IMR-90 (cell line): ENCODE data around the gene C17orf67. TPM values are rescaled to one million over a fixed set of nuclear protein-coding genes. Genes with fewer than 3 reads are reported as not detected.

Experiments
- ATAC-seq: fragments of 200-7000 bp; cut with Tn5 transposase; 2 replicates; pipeline ENCODE4 v1.9.1; 2020; ENCODE audit warnings: low read depth, mild to moderate bottlenecking, moderate library complexity
- BruUV-seq: library from RNA; stranded (reverse); fragments of 400-500 nt; replicated peaks from 2 replicates; lab custom pipeline; 2021; lab: Mats Ljungman, UMichigan
- CTCF ChIA-PET: fragments of 300-600 bp; formaldehyde crosslinking; extraction: SDS; loops from one replicate; lab custom pipeline; 2021; ENCODE audit warnings: antibody characterized with exemption; lab: Yijun Ruan, JAX
- POLR2A ChIA-PET: fragments of 300-600 bp; sonication (Branson Sonifier 250); formaldehyde crosslinking; loops from one replicate; lab custom pipeline; 2022; ENCODE audit warnings: antibody characterized with exemption; ENCODE audit not compliant: unreplicated experiment; lab: Charles Lee
- DNase-seq: peaks from one replicate; pipeline ENCODE4 v3.0.0; 2013
- H2AFZ ChIP-seq: replicated peaks from 2 replicates; pipeline ENCODE3; 2013; ENCODE audit warnings: low read length, mild to moderate bottlenecking; ENCODE audit not compliant: poor library complexity
- H2AK5ac ChIP-seq: 2 replicates; pipeline ENCODE4 v1.6.1; 2013; ENCODE audit warnings: low read depth, low read length, inconsistent platforms
- H2AK9ac ChIP-seq: replicated peaks from 2 replicates; pipeline ENCODE3; 2013; ENCODE audit warnings: mild to moderate bottlenecking, low read depth, low read length, moderate library complexity; ENCODE audit not compliant: poor library complexity
- H2BK120ac ChIP-seq: 2 replicates; pipeline ENCODE4 v1.6.1; 2013; ENCODE audit warnings: low read depth, low read length, inconsistent platforms
- H2BK15ac ChIP-seq: 3 replicates; pipeline ENCODE4 v1.6.1; 2013; ENCODE audit warnings: low read depth, low read length, inconsistent platforms
- H2BK20ac ChIP-seq: 2 replicates; pipeline ENCODE4 v1.6.1; 2013; ENCODE audit warnings: low read depth, mild to moderate bottlenecking, inconsistent platforms, low read length, moderate library complexity
- H2BK5ac ChIP-seq: 2 replicates; pipeline ENCODE4 v1.6.1; 2013; ENCODE audit warnings: mild to moderate bottlenecking, low read depth, low read length, inconsistent platforms; ENCODE audit not compliant: poor library complexity, severe bottlenecking
- H3K14ac ChIP-seq: replicated peaks from 2 replicates; pipeline ENCODE4 v1.6.1; 2013; ENCODE audit warnings: low read depth, low read length, inconsistent platforms
- H3K18ac ChIP-seq: 2 replicates; pipeline ENCODE4 v1.6.1; 2013; ENCODE audit warnings: low read depth, low read length, control low read depth
- H3K23ac ChIP-seq: 2 replicates; pipeline ENCODE4 v1.6.1; 2013; ENCODE audit warnings: low read depth, low read length, inconsistent platforms
- H3K27ac ChIP-seq: 2 replicates; pipeline ENCODE4 v1.5.1; 2013; ENCODE audit warnings: mild to moderate bottlenecking, control low read depth, low read length; ENCODE audit not compliant: insufficient read depth
- H3K27me3 ChIP-seq: 2 replicates; pipeline ENCODE4 v1.6.1; 2013; ENCODE audit warnings: low read length; ENCODE audit not compliant: control insufficient read depth, insufficient read depth
- H3K36me3 ChIP-seq: 2 replicates; pipeline ENCODE4 v1.6.1; 2013; ENCODE audit warnings: low read length, mixed read lengths; ENCODE audit not compliant: control insufficient read depth, insufficient read depth
- H3K4ac ChIP-seq: 2 replicates; pipeline ENCODE4 v1.6.1; 2013; ENCODE audit warnings: low read depth, low read length, inconsistent platforms
- H3K4me1 ChIP-seq: 2 replicates; pipeline ENCODE4 v1.6.1; 2013; ENCODE audit warnings: low read length, mixed read lengths; ENCODE audit not compliant: control insufficient read depth, insufficient read depth
- H3K4me2 ChIP-seq: 2 replicates; pipeline ENCODE4 v1.6.1; 2013; ENCODE audit warnings: low read depth, mild to moderate bottlenecking, control low read depth, low read length, moderate library complexity
- H3K4me3 ChIP-seq: 2 replicates; pipeline ENCODE4 v1.5.1; 2013; ENCODE audit warnings: low read depth, mild to moderate bottlenecking, control low read depth, low read length, moderate library complexity; ENCODE audit not compliant: insufficient read depth
- H3K56ac ChIP-seq: 2 replicates; pipeline ENCODE4 v1.6.1; 2013; ENCODE audit warnings: low read length, inconsistent platforms; ENCODE audit not compliant: insufficient read depth; ENCODE audit errors: extremely low read depth
- H3K79me1 ChIP-seq, 2 experiments: 2 replicates each; pipeline ENCODE4 v1.6.1; 2013; ENCODE audit warnings: low read length in 2 of 2, inconsistent platforms in 1 of 2, low read depth in 1 of 2
- H3K9ac ChIP-seq: 2 replicates; pipeline ENCODE4 v1.6.1; 2013; ENCODE audit warnings: low read depth, low read length, control low read depth
- H3K9me1 ChIP-seq: 2 replicates; pipeline ENCODE4 v1.6.1; 2013; ENCODE audit warnings: low read length, inconsistent platforms; ENCODE audit not compliant: insufficient read depth
- H3K9me3 ChIP-seq: 2 replicates; pipeline ENCODE4 v1.6.1; 2013; ENCODE audit warnings: low read length; ENCODE audit not compliant: control insufficient read depth, insufficient read depth
- H4K20me1 ChIP-seq: 2 replicates; pipeline ENCODE4 v1.6.1; 2013; ENCODE audit warnings: low read length, inconsistent platforms; ENCODE audit not compliant: insufficient read depth
- H4K5ac ChIP-seq: 2 replicates; pipeline ENCODE4 v1.6.1; 2013; ENCODE audit warnings: mild to moderate bottlenecking, low read depth, low read length, control low read depth
- H4K8ac ChIP-seq, 2 experiments: 2 replicates each; pipeline ENCODE4 v1.6.1; 2013; ENCODE audit warnings: low read depth in 2 of 2, low read length in 2 of 2, control low read depth in 1 of 2, inconsistent platforms in 1 of 2
- H4K91ac ChIP-seq: 2 replicates; pipeline ENCODE4 v1.6.1; 2013; ENCODE audit warnings: low read depth, low read length, inconsistent platforms; ENCODE audit not compliant: insufficient read depth
- CEBPB ChIP-seq: IDR thresholded peaks from 2 replicates; pipeline ENCODE4 v1.6.1; 2012; ENCODE audit warnings: low read depth, low read length, improper control_type of control experiment
- ELK1 ChIP-seq: fragments of 150-350 bp; IDR thresholded peaks from 2 replicates; pipeline ENCODE4 v1.6.1; 2016; ENCODE audit warnings: low read depth, mild to moderate bottlenecking, low read length, moderate library complexity, borderline replicate concordance
- FOS ChIP-seq: fragments of 150-350 bp; IDR thresholded peaks from 2 replicates; pipeline ENCODE4 v1.6.1; 2016; ENCODE audit warnings: low read depth, low read length
- MXI1 ChIP-seq: IDR thresholded peaks from 2 replicates; pipeline ENCODE4 v1.6.1; 2012; ENCODE audit warnings: low read depth, mild to moderate bottlenecking, low read length, moderate library complexity, borderline replicate concordance
- POLR2A ChIP-seq: IDR thresholded peaks from 2 replicates; pipeline ENCODE4 v1.6.1; 2012; ENCODE audit warnings: mild to moderate bottlenecking, low read depth, low read length
- RFX5 ChIP-seq: IDR thresholded peaks from 2 replicates; pipeline ENCODE4 v1.8.0; 2012; ENCODE audit warnings: low read depth, mild to moderate bottlenecking, low read length, moderate library complexity
- WGBS, 2 experiments: methylation state at CpG; one replicate each; pipeline versions ENCODE4 v1.1.5 to v1.1.7; 2013; ENCODE audit warnings: missing lambda C conversion rate in 2 of 2; ENCODE audit not compliant: insufficient read length in 1 of 2; ENCODE audit errors: extremely low coverage in 2 of 2; 5-methylcytosine and 5-hydroxymethylcytosine counted together
- dilution Hi-C: fragments of 300-500 bp; cut with HindIII; formaldehyde crosslinking; loops from one replicate; pipeline ENCODE4 v1.14.3; 2018; ENCODE audit warnings: low sequenced_read_pairs; ENCODE audit not compliant: unreplicated experiment
- in situ Hi-C: fragments of 300-500 bp; cut with MboI; formaldehyde crosslinking; loops from 3 replicates; pipeline ENCODE4 v1.14.3; 2019; ENCODE audit warnings: low sequenced_read_pairs, inconsistent platforms, mixed read lengths
- intact Hi-C: fragments of 100-400 bp; cut with micrococcal nuclease; formaldehyde crosslinking; loops from 2 replicates; pipeline ENCODE4 v1.10.0; 2022
- polyA plus RNA-seq, 3 experiments: library from polyadenylated mRNA; depleted of rRNA; stranded (reverse); fragments of >200 nt; gene quantifications; 2 replicates each; pipeline ENCODE4 v1.2.3, GENCODE V29; 2012; ENCODE audit warnings: low replicate concordance in 1 of 3
- total RNA-seq: library from RNA; depleted of rRNA; stranded (reverse); fragments of >200 nt; gene quantifications from 2 replicates; pipeline ENCODE4 v1.2.3, GENCODE V29; 2012
- TF ChIP-seq, protein P1 (sequence below): conservative IDR thresholded peaks from 2 replicates; pipeline ENCODE4 v1.5.1; 2012; ENCODE audit warnings: mild to moderate bottlenecking, low read depth, low read length, improper control_type of control experiment

The C17orf67 gene
- total and polyA plus RNA-seq, 2 of the 4 experiments (the other 2 are of a cell fraction), result 0.18 to 1.1 TPM

- Histone ChIP-seq H3K4me2 (no peak overlapping the region), H3K27me3 (no peaks in the 10 kb centered on the region), H3K56ac (no peak overlapping the region), H3K9me3 (no peaks in the 10 kb centered on the region), H2BK5ac (no peak overlapping the region), H2AFZ (no peak overlapping the region), H2BK120ac (no peak overlapping the region), H3K9me1 (0 out of 2 replicates have a peak, but pooled peaks cover 2% of the 10 kb centered on the region), H3K27ac (no peak overlapping the region), H4K8ac (no peak overlapping the region), H3K14ac (0 out of 2 replicates have a peak overlapping the region, but pooled peaks have one; percentile 6), H3K4ac (no peak overlapping the region), H4K91ac (no peak overlapping the region), H3K79me1 (no peaks in the 10 kb centered on the region), H4K5ac (no peak overlapping the region), H4K20me1 (no peaks in the 10 kb centered on the region), H3K4me1 (peaks cover 2% of the 10 kb centered on the region; the same call in 1 of the 2 replicates), H3K4me3 (no peak overlapping the region), H2BK20ac (no peak overlapping the region), H2AK9ac (no peak overlapping the region), H3K36me3 (no peaks in the 10 kb centered on the region), H2BK15ac (no peak overlapping the region), H3K18ac (no peak overlapping the region; the same call in 1 of the 2 replicates), H3K9ac (no peak overlapping the region), H2AK5ac (no peak overlapping the region), H3K23ac (no peak overlapping the region)
- in situ Hi-C loops, result no loop called here
- no peak for ATAC-seq
- WGBS, 2 experiments, result 92% methylated on average over 2 of the region's 4 CpGs; no CpG with 5 or more reads in 1 of the 2 experiments
- ChIA-PET CTCF (interaction anchor here (0.6 kb wide), 1 partner anchor 177 kb away, joined by 3 read pairs; no protein-coding TSS in a partner anchor), POLR2A (no interaction called here)
- dilution Hi-C loops, result no loop called here
- no peak for DNase-seq
- no peak for TF ChIP-seq CEBPB
- TF ChIP-seq MXI1, result no peak
- TF ChIP-seq ELK1, result no peak
- no peak for TF ChIP-seq RFX5
- TF ChIP-seq, protein P1, sequence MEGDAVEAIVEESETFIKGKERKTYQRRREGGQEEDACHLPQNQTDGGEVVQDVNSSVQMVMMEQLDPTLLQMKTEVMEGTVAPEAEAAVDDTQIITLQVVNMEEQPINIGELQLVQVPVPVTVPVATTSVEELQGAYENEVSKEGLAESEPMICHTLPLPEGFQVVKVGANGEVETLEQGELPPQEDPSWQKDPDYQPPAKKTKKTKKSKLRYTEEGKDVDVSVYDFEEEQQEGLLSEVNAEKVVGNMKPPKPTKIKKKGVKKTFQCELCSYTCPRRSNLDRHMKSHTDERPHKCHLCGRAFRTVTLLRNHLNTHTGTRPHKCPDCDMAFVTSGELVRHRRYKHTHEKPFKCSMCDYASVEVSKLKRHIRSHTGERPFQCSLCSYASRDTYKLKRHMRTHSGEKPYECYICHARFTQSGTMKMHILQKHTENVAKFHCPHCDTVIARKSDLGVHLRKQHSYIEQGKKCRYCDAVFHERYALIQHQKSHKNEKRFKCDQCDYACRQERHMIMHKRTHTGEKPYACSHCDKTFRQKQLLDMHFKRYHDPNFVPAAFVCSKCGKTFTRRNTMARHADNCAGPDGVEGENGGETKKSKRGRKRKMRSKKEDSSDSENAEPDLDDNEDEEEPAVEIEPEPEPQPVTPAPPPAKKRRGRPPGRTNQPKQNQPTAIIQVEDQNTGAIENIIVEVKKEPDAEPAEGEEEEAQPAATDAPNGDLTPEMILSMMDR, result no peak
- TF ChIP-seq POLR2A, result no peak
- no peak for TF ChIP-seq FOS
- no TSS peak for BruUV-seq
- intact Hi-C loops, result no loop called here
These were observed 32.1 kb downstream of the C17orf67 start for GRCh38 chr17:56801459-56802178.
